HEK293T (cell line): ENCODE results near the gene ZNF330.

Experiments
- BHLHE40 ChIP-seq: fragments of 450-650 bp; IDR thresholded peaks from 2 replicates; pipeline ENCODE4 v1.6.1; 2016; ENCODE audit warnings: mild to moderate bottlenecking, moderate library complexity, borderline replicate concordance
- CTBP1 ChIP-seq: fragments of 450-650 bp; IDR thresholded peaks from 2 replicates; pipeline ENCODE4 v1.6.1; 2016; ENCODE audit warnings: borderline replicate concordance
- ELF4 ChIP-seq: fragments of 450-650 bp; IDR thresholded peaks from 2 replicates; pipeline ENCODE4 v1.6.1; 2017; ENCODE audit warnings: antibody characterized with exemption
- FOXK2 ChIP-seq: fragments of 450-650 bp; IDR thresholded peaks from 2 replicates; pipeline ENCODE4 v1.6.1; 2016; ENCODE audit warnings: mild to moderate bottlenecking
- FOXM1 ChIP-seq: fragments of 450-650 bp; IDR thresholded peaks from 2 replicates; pipeline ENCODE4 v1.6.1; 2017; ENCODE audit warnings: mild to moderate bottlenecking, borderline replicate concordance
- HDGF ChIP-seq: fragments of 450-650 bp; IDR thresholded peaks from 2 replicates; pipeline ENCODE4 v1.6.1; 2017; ENCODE audit warnings: antibody characterized with exemption, borderline replicate concordance
- LEF1 ChIP-seq: fragments of 450-650 bp; IDR thresholded peaks from 2 replicates; pipeline ENCODE4 v1.6.1; 2017; ENCODE audit warnings: mild to moderate bottlenecking, borderline replicate concordance
- PKNOX1 ChIP-seq: fragments of 450-650 bp; IDR thresholded peaks from 2 replicates; pipeline ENCODE4 v1.6.1; 2016
- SP1 ChIP-seq: fragments of 450-650 bp; IDR thresholded peaks from 2 replicates; pipeline ENCODE4 v1.6.1; 2017
- TARDBP ChIP-seq: fragments of 450-650 bp; IDR thresholded peaks from 2 replicates; pipeline ENCODE4 v1.6.1; 2016
- ZNF384 ChIP-seq: fragments of 450-650 bp; IDR thresholded peaks from 2 replicates; pipeline ENCODE4 v1.6.1; 2016

- TF ChIP-seq CTBP1 (no peak), FOXM1 (no peak; the same call in 1 of the 2 replicates), ELF4 (no peak; the same call in 1 of the 2 replicates), ZNF384 (no peak), SP1 (peak; percentile 29; the same call in 1 of the 2 replicates), BHLHE40 (no peak), TARDBP (no peak), FOXK2 (no peak), HDGF (no peak), LEF1 (no peak), PKNOX1 (peak; percentile 45; the same call in 1 of the 2 replicates)
Measured at GRCh38 chr4:141220691-141221659, at the start of gene ZNF330.
